ENCODE measurements around the gene CEP70.
"Not testable (repeated sequence)": the region's sequence is repeated elsewhere in the genome, so short reads cannot be mapped to it uniquely, and the experiment has no call there.

Gene CEP70

DNA sequence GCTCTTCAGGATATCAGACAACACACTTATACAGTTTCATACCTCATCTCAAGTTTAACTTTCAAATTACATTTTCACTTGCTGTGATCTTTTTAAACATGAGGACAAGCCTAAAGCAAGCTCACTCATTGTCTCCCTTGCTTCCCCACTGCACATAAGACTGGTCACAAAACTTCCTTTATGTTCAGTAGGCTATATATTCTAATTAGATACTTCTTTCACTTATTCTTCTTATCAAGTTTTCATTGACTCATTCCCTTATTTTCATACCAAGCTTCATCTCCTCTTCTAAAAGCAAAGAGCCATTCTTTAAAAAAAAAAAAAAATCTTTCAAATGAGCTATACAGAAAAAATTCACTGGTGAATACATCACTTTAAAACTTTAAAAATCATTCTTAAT, 97.0 kb downstream of the CEP70 start:
- no peak for TF ChIP-seq CTBP1 (IDR thresholded peaks at IDR 0.05; ENCODE audit: borderline replicate concordance)
- TF ChIP-seq BHLHE40 (IDR thresholded peaks at IDR 0.05; ENCODE audit: borderline replicate concordance) = no peak
- TF ChIP-seq PKNOX1 (IDR thresholded peaks at IDR 0.05) = no peak
- ChIA-PET POLR2A (no interaction called here), CTCF (interaction anchor here (1.2 kb wide), 1 partner anchor 18 kb away, joined by 4 read pairs; no protein-coding TSS in a partner anchor)
- no peak for DNase-seq (ENCODE audit: extremely low spot score)

DNA sequence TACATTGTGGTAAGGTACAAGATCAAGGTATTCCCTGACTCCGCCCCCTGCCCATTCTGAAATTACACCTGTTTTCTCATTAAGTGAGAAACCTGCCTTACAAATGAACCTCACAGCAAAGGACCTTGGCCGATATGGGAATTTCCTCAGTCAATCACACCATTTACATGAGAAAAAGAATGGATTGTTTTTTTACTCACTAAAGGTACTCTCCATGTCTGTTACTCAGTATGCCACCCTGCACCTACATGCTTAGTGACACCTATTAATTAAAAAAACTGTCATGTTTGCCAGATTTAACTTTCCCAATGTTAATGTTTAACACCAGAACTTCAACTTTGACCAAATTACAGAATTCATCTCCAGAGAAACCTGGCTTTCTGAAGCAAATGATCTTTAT, 97.6 kb downstream of the CEP70 start:
- no peak for DNase-seq (ENCODE audit: extremely low spot score)
- POLR2A ChIA-PET = no interaction called here
- no peak for TF ChIP-seq CTBP1 (IDR thresholded peaks at IDR 0.05; ENCODE audit: borderline replicate concordance)
- TF ChIP-seq FOXM1 (IDR thresholded peaks at IDR 0.05; ENCODE audit: borderline replicate concordance) = no peak
- TF ChIP-seq LEF1 (IDR thresholded peaks at IDR 0.05; ENCODE audit: borderline replicate concordance) = no peak
- TF ChIP-seq BHLHE40 (IDR thresholded peaks at IDR 0.05; ENCODE audit: borderline replicate concordance) = no peak
- no peak for TF ChIP-seq FOXK2 (IDR thresholded peaks at IDR 0.05)
- no peak for TF ChIP-seq PKNOX1 (IDR thresholded peaks at IDR 0.05)
- no peak for TF ChIP-seq SUZ12 (IDR thresholded peaks at IDR 0.05)
- TF ChIP-seq NFRKB (IDR thresholded peaks at IDR 0.05) = no peak
- TF ChIP-seq L3MBTL2 (conservative IDR thresholded peaks at IDR 0.05) = no peak
- no peak for TF ChIP-seq ELF4 (IDR thresholded peaks at IDR 0.05)
- no peak for TF ChIP-seq ARNT (IDR thresholded peaks at IDR 0.05)
- no peak for TF ChIP-seq ZNF384 (IDR thresholded peaks at IDR 0.05)
- no peak for TF ChIP-seq TARDBP (IDR thresholded peaks at IDR 0.05)
- no peak for TF ChIP-seq FOXA1 (IDR thresholded peaks at IDR 0.05)
- CTCF ChIA-PET = interaction anchor here (1.2 kb wide), 1 partner anchor 17 kb away, joined by 4 read pairs; no protein-coding TSS in a partner anchor

DNA sequence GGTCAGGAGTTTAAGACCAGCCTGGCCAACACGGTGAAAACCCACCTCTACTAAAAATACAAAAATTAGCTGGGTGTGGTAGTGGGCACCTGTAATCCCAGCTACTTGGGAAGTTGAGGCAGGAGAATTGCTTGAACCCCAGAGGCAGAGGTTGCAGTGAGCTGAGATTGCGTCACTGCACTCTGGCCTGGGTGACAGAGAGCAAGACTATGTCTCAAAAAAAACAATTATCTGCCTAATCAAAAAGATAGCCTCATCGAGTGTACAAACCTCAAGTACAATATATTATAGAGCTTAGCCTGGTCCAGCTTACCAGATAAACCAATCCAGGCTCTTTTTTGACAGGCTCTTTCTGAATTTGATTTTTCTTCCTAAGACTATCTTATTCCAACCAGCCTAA, 98.4 kb downstream of the CEP70 start:
- POLR2A ChIA-PET; DNase-seq (ENCODE audit: extremely low spot score); CTCF ChIA-PET: not testable (repeated sequence)

GRCh38 chr3:138494607-138494929, 99.5 kb downstream of the CEP70 start:
- CTCF ChIA-PET = no interaction called here
- POLR2A ChIA-PET = no interaction called here
- TF ChIP-seq BHLHE40 (IDR thresholded peaks at IDR 0.05; ENCODE audit: borderline replicate concordance) = no peak
- no peak for TF ChIP-seq NFRKB (IDR thresholded peaks at IDR 0.05)
- TF ChIP-seq PKNOX1 (IDR thresholded peaks at IDR 0.05) = no peak
- no peak for TF ChIP-seq ELF4 (IDR thresholded peaks at IDR 0.05)
- no peak for TF ChIP-seq HDGF (IDR thresholded peaks at IDR 0.05; ENCODE audit: borderline replicate concordance)
- no peak for TF ChIP-seq LEF1 (IDR thresholded peaks at IDR 0.05; ENCODE audit: borderline replicate concordance)
- TF ChIP-seq TARDBP (IDR thresholded peaks at IDR 0.05) = no peak
- no peak for DNase-seq (ENCODE audit: extremely low spot score)

DNA sequence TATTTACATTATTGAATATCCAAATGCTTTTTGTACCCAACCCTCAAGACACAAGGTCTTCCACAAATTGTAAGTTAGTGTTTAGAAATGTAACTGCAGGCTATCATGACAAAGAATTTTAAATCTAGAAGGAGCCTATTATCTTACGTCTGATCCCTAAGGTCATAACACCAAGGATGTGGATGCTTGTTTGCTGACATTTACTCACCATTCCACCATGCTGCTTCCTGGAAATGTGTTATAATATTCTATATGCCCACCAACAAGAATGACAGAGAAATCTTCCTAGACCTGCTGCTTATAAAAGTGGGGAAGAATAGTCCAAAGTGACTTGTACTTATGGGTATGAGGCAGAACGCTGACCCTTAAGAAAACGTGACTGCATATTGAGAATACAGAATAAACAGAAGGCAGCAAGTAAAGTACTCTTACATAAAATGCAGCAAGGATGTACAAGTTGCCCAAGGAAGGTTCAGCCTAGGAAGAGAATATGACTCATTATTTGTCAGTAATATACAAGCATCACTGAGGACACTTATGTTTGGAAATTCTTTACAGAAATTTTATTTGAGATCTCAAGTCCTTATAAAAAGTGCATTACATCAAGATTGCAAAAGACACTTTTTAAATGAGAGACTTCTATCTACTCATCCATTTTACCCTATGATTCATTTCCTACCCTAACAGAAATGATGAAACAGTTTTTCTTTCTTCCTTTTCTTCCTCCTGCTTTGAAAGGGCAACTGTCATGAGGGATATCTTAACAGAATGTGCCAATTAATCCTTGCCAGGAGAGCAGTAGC, 100.1 kb downstream of the CEP70 start:
- ChIA-PET CTCF (no interaction called here), POLR2A (no interaction called here)
- TF ChIP-seq SP1 (IDR thresholded peaks at IDR 0.05) (no peak), TARDBP (IDR thresholded peaks at IDR 0.05) (no peak), ZNF384 (IDR thresholded peaks at IDR 0.05) (no peak), ARNT (IDR thresholded peaks at IDR 0.05) (no peak), FOXM1 (IDR thresholded peaks at IDR 0.05; ENCODE audit: borderline replicate concordance) (no peak), FOXA1 (IDR thresholded peaks at IDR 0.05) (no peak), FOXK2 (IDR thresholded peaks at IDR 0.05) (no peak), CTBP1 (IDR thresholded peaks at IDR 0.05; ENCODE audit: borderline replicate concordance) (no peak), HDGF (IDR thresholded peaks at IDR 0.05; ENCODE audit: borderline replicate concordance) (no peak), ELF4 (IDR thresholded peaks at IDR 0.05) (no peak), LEF1 (IDR thresholded peaks at IDR 0.05; ENCODE audit: borderline replicate concordance) (no peak)
- DNase-seq (ENCODE audit: extremely low spot score) = no peak

DNA sequence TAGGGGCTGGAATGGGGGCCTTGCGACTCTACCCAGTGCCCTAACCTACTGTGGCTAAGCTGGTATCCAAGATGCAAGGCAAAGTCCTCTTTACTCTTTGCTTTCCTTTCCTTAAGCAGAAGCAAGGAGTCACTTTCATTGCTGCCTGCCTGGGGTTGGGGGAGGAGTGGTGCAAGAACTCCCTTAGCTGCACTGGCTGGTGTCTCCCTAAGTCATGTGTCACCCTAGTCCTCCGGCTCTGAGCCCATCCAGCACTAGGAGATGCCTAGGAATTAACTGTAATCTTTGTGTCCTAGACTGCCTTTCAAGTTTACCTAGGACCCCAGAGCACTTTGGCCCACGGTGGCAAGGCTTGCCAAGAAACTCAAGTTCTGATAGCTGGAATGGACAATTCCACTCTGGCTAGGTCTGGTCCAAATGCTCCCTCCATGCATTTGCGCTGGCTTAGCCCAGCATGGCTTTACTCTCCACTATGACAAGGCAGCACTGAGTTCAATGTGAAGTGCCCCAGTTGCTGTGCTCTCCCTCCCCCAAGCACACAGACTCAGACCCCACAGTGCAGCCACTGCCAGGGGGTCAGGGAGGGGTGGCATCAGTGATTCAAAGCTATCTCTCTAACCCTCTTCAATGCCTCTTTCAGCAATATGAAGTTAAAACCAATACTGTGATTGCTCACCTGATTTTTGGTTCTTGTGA, 100.9 kb downstream of the CEP70 start:
- TF ChIP-seq HDGF (IDR thresholded peaks at IDR 0.05; ENCODE audit: borderline replicate concordance) = no peak
- TF ChIP-seq L3MBTL2 (conservative IDR thresholded peaks at IDR 0.05) = no peak
- no peak for TF ChIP-seq CTBP1 (IDR thresholded peaks at IDR 0.05; ENCODE audit: borderline replicate concordance)
- no peak for TF ChIP-seq SP1 (IDR thresholded peaks at IDR 0.05)
- no peak for TF ChIP-seq LEF1 (IDR thresholded peaks at IDR 0.05; ENCODE audit: borderline replicate concordance)
- no peak for TF ChIP-seq FOXM1 (IDR thresholded peaks at IDR 0.05; ENCODE audit: borderline replicate concordance)
- TF ChIP-seq NFRKB (IDR thresholded peaks at IDR 0.05) = no peak
- TF ChIP-seq ZNF384 (IDR thresholded peaks at IDR 0.05) = no peak
- no peak for TF ChIP-seq TARDBP (IDR thresholded peaks at IDR 0.05)
- no peak for TF ChIP-seq ELF4 (IDR thresholded peaks at IDR 0.05)
- no peak for TF ChIP-seq FOXK2 (IDR thresholded peaks at IDR 0.05)
- TF ChIP-seq FOXA1 (IDR thresholded peaks at IDR 0.05) = no peak
- no peak for TF ChIP-seq ARNT (IDR thresholded peaks at IDR 0.05)
- no peak for TF ChIP-seq SUZ12 (IDR thresholded peaks at IDR 0.05)
- no peak for TF ChIP-seq BHLHE40 (IDR thresholded peaks at IDR 0.05; ENCODE audit: borderline replicate concordance)
- no peak for TF ChIP-seq PKNOX1 (IDR thresholded peaks at IDR 0.05)
- CTCF ChIA-PET = no interaction called here
- no peak for DNase-seq (ENCODE audit: extremely low spot score)
- POLR2A ChIA-PET = no interaction called here
